HG03159 (cell line): ENCODE results near the gene SMIM10.
"Not testable (repeated sequence)": the region's sequence is repeated elsewhere in the genome, so short reads cannot be mapped to it uniquely, and the experiment has no call there.

Experiments used
- ATAC-seq: cut with Tn5 transposase; IDR thresholded peaks from one replicate; pipeline ENCODE4 v1.9.1; 2021; ENCODE audit warnings: mild to moderate bottlenecking, moderate library complexity; ENCODE audit not compliant: unreplicated experiment

Gene SMIM10

GRCh38 chrX:135010921-135011320 is 20.1 kb downstream of the SMIM10 start:
- no peak for ATAC-seq

GRCh38 chrX:135015523-135016245 is 24.9 kb downstream of the SMIM10 start:
- ATAC-seq = no peak

GRCh38 chrX:135019890-135020289 is 29.1 kb downstream of the SMIM10 start:
- not testable (repeated sequence) for ATAC-seq

- not testable (repeated sequence) for ATAC-seq
These were observed 33.0 kb downstream of the SMIM10 start for GRCh38 chrX:135023791-135024190.

GRCh38 chrX:135024526-135024925 is 33.7 kb downstream of the SMIM10 start:
- no peak for ATAC-seq

- not testable (repeated sequence) for ATAC-seq
These were observed 39.6 kb downstream of the SMIM10 start for GRCh38 chrX:135030207-135030963.

GRCh38 chrX:135041149-135042123 is 50.6 kb downstream of the SMIM10 start:
- ATAC-seq = not testable (repeated sequence)
